Transverse colon (tissue), 4 donors: ENCODE measurements around the gene ERMARD. TPM values are rescaled to one million over a fixed set of nuclear protein-coding genes. Genes with fewer than 3 reads are reported as not detected.

Source experiments
- DNase-seq: peaks from one replicate; pipeline ENCODE4 v3.0.0-alpha.2; 2019
- H3K27ac ChIP-seq, 4 donors: fragments of 200-600 bp; sonication (generic); 2 replicates each; pipeline ENCODE4 v1.5.1; 2016 to 2018; ENCODE audit warnings: inconsistent platforms in 4 of 4
- H3K27me3 ChIP-seq: fragments of 200-600 bp; sonication (generic); 2 replicates; pipeline ENCODE4 v1.5.1; 2017; ENCODE audit warnings: inconsistent platforms
- H3K36me3 ChIP-seq, 4 donors: fragments of 200-600 bp; sonication (generic); 2 replicates each; pipeline ENCODE4 v1.5.1; 2017 to 2019; ENCODE audit warnings: inconsistent platforms in 4 of 4
- H3K4me1 ChIP-seq, 4 donors: fragments of 200-600 bp; sonication (generic); 2 replicates each; pipeline ENCODE4 v1.5.1; 2017 to 2020; ENCODE audit warnings: inconsistent platforms in 4 of 4
- H3K4me3 ChIP-seq, 4 donors: fragments of 200-600 bp; sonication (generic); 1 replicate in 1 of 4; 2 replicates in 3 of 4; pipeline versions ENCODE4 v1.5.1 to v1.6.1; 2017 to 2019; ENCODE audit warnings: inconsistent platforms in 4 of 4
- H3K9me3 ChIP-seq, 2 donors: fragments of 200-600 bp; sonication (generic); 2 replicates each; pipeline ENCODE4 v1.5.1; 2017 to 2019; ENCODE audit warnings: inconsistent platforms in 2 of 2
- EP300 ChIP-seq: sonication (generic); formaldehyde crosslinking; IDR thresholded peaks from one replicate; pipeline ENCODE4 v1.6.1; 2017; ENCODE audit warnings: antibody characterized with exemption, low read depth
- POLR2A ChIP-seq: fragments of 450-650 bp; IDR thresholded peaks from one replicate; pipeline ENCODE4 v1.6.1; 2016; ENCODE audit warnings: antibody characterized with exemption, mild to moderate bottlenecking, moderate library complexity
- POLR2AphosphoS5 ChIP-seq, 3 donors: sonication (generic); formaldehyde crosslinking; IDR thresholded peaks; one replicate each; pipeline ENCODE4 v1.6.1; 2016; ENCODE audit warnings: antibody characterized with exemption in 3 of 3
- WGBS, 2 donors: methylation state at CpG; one replicate each; pipeline ENCODE4 v1.1.5; 2018; ENCODE audit warnings: low coverage in 1 of 2; 5-methylcytosine and 5-hydroxymethylcytosine counted together
- in situ Hi-C, 4 donors: fragments of 200-750 bp; cut with MboI; loops; one replicate each; pipeline versions ENCODE4 v1.15.0 to v1.15.1; 2017; ENCODE audit warnings: low sequenced_read_pairs in 3 of 4, low pct_ligation_motif_present in 1 of 4, low pct_unique_long_range_greater_than_20kb in 1 of 4
- intact Hi-C: fragments of 100-400 bp; cut with DNase I; formaldehyde crosslinking; loops from one replicate; pipeline ENCODE4 v1.15.1; 2023; ENCODE audit warnings: low total_unique reads
- total RNA-seq, 4 donors: library from RNA; depleted of rRNA; stranded (reverse); fragments of >200 nt; gene quantifications; one replicate each; pipeline ENCODE4 v1.1.0, GENCODE V29; 2016
- TF ChIP-seq, protein P1 (sequence below), 5 experiments: fragments of 200-600 bp in 3 of 5; fragments of 450-650 bp in 2 of 5; sonication (generic) in 3 of 5; IDR thresholded peaks; 1 replicate in 2 of 5; 2 replicates in 3 of 5; pipeline ENCODE4 v1.5.1; 2016 to 2017; ENCODE audit warnings: antibody characterized with exemption in 5 of 5, inconsistent platforms in 3 of 5, mild to moderate bottlenecking in 2 of 5, moderate library complexity in 1 of 5

ERMARD gene
- total RNA-seq, 4 donors from 2014 or later = 15.7 to 29.5 (median 20.8) TPM

DNA sequence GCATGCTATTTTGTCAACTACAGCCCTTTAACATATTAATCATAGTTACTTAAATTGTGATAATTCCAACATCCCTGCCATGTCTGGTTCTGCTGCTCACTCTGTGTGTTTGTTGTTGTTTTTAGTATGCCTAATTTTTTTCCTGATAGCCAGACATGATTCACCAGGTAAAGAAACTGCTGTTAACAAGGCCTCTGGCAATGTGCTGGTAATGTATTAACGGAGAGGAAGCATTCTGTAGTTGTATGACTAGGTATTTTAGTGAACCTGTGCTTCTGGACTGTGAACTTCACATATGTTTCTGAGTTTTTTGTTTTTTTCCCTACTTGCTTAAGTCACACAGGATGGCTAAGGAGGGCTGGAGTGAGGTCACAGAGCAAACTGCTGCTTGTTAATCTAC, 4.9 kb upstream of the ERMARD start:
- intact Hi-C loops = no loop called here
- 78 to 88% methylated on average over 1 of the region's 1 CpG for WGBS, 2 donors
- in situ Hi-C loops = no loop called here
- H3K4me1 ChIP-seq = peaks cover 3 to 15% (median 10%) of the 10 kb centered on the region in 4 donors
- H3K27me3 ChIP-seq = no peaks in the 10 kb centered on the region
- H3K4me3 ChIP-seq = no peak overlapping the region
- no peak for DNase-seq
- no peaks in the 10 kb centered on the region for H3K9me3 ChIP-seq
- H3K36me3 ChIP-seq = peaks cover 0 to 1% (median 0%) of the 10 kb centered on the region in 4 donors
- H3K27ac ChIP-seq = no peak overlapping the region
- TF ChIP-seq POLR2AphosphoS5 (IDR thresholded peaks at IDR 0.05) (no peak), POLR2A (no peak), EP300 (no peak)
- TF ChIP-seq, protein P1, sequence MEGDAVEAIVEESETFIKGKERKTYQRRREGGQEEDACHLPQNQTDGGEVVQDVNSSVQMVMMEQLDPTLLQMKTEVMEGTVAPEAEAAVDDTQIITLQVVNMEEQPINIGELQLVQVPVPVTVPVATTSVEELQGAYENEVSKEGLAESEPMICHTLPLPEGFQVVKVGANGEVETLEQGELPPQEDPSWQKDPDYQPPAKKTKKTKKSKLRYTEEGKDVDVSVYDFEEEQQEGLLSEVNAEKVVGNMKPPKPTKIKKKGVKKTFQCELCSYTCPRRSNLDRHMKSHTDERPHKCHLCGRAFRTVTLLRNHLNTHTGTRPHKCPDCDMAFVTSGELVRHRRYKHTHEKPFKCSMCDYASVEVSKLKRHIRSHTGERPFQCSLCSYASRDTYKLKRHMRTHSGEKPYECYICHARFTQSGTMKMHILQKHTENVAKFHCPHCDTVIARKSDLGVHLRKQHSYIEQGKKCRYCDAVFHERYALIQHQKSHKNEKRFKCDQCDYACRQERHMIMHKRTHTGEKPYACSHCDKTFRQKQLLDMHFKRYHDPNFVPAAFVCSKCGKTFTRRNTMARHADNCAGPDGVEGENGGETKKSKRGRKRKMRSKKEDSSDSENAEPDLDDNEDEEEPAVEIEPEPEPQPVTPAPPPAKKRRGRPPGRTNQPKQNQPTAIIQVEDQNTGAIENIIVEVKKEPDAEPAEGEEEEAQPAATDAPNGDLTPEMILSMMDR (IDR thresholded peaks at IDR 0.05) = no peak

DNA sequence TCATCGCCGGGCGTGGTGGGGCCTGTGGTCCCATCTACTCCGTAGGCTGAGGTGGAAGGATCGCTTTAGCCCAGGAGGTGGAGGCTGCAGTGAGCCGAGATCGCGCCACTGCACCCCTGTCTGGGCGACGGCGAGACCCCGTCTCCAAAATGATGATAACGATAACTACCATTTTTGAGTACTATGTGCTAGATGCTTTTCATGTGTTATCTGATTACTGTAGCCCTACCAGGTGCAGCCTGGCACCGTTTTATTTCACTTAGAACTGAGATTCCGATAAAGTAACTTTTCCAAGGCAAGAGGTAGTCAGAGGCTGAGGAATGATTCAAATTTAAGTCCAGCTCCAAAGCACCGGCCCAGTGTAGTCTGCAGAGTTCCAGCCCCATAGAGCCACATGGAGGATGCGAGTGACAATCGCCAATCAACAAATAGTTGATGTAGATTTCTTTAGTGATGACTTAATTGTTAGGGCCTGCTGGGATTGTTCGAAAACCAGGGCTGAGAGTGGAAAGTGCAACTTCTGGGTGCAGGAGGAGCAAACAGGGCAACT, 727 bp downstream of the ERMARD start:
- intact Hi-C loops (no loop called here), in situ Hi-C loops (no loop called here)
- 4 to 8% methylated on average over 4 to 19 of the region's 19 CpGs for WGBS, 2 donors
- Histone ChIP-seq H3K36me3 (peaks cover 0 to 6% (median 0%) of the 10 kb centered on the region in 4 donors), H3K4me3 (peak overlapping the region; percentile 61 to 94 (median 74)), H3K9me3 (no peaks in the 10 kb centered on the region), H3K4me1 (peaks cover 3 to 30% (median 19%) of the 10 kb centered on the region in 4 donors), H3K27me3 (no peaks in the 10 kb centered on the region), H3K27ac (peak overlapping the region; percentile 95 to 98 (median 96))
- no peak for DNase-seq
- TF ChIP-seq POLR2AphosphoS5 (IDR thresholded peaks at IDR 0.05) (no peak), POLR2A (no peak), EP300 (no peak)
- TF ChIP-seq, protein P1 (IDR thresholded peaks at IDR 0.05) = no peak

DNA sequence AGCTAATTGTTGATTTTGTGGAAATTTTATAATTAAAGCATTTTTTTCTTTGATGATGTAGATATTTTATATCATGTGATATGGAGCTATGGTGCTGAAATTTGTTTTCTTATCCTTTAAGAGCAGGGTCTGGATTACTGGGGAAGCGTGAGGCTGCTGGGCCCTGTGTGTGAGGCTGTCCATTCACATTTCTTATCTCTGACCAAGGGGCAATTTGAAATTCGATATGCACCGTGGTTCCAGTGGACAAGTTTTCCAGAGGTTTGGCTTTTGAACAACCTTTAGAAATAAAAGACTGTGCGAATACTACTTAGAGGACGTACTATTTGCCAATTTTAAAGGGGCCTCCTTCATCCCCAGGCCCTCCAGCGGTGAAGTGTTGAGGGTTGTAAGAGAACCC, 3.7 kb downstream of the ERMARD start:
- no peak overlapping the region for H3K27ac ChIP-seq
- peaks cover 3 to 23% (median 16%) of the 10 kb centered on the region in 4 donors for H3K4me1 ChIP-seq
- no peak overlapping the region for H3K4me3 ChIP-seq
- intact Hi-C loops = no loop called here
- H3K36me3 ChIP-seq = peaks cover 0 to 24% (median 7%) of the 10 kb centered on the region in 4 donors
- DNase-seq = no peak
- 93% methylated on average over 5 to 6 of the region's 6 CpGs for WGBS, 2 donors
- no peaks in the 10 kb centered on the region for H3K9me3 ChIP-seq
- TF ChIP-seq EP300 = no peak
- TF ChIP-seq, protein P1 (IDR thresholded peaks at IDR 0.05) = no peak
- no peak for TF ChIP-seq POLR2A
- TF ChIP-seq POLR2AphosphoS5 (IDR thresholded peaks at IDR 0.05) = no peak
- in situ Hi-C loops = no loop called here
- no peaks in the 10 kb centered on the region for H3K27me3 ChIP-seq

DNA sequence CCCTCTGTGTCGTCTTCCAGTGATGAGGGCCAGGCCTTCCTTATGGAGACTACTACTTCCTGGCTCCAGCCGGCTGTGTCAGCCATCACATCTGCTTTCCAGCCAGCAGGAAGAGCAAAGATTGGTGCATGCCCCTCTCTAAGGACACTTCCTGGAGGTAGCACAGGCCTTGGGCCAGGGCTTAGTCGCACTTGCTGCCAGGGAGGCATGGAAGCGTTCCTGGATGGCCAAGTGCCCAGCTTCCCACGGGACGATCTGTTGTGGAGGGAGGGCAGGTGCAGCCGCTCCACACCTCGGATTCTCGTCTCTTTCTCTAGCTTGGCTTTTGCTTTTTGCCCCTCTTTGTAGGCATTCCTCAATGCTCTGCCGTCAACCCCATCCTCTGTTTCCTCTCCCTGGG, 11.9 kb downstream of the ERMARD start:
- TF ChIP-seq, protein P1 (IDR thresholded peaks at IDR 0.05) = no peak
- TF ChIP-seq POLR2A (no peak), POLR2AphosphoS5 (IDR thresholded peaks at IDR 0.05) (no peak), EP300 (no peak)
- H3K4me1 ChIP-seq = no peaks in the 10 kb centered on the region
- intact Hi-C loops = no loop called here
- DNase-seq = no peak
- H3K4me3 ChIP-seq = no peak overlapping the region
- H3K27ac ChIP-seq = no peak overlapping the region
- H3K36me3 ChIP-seq = peaks cover 0 to 39% (median 16%) of the 10 kb centered on the region in 4 donors
- in situ Hi-C loops = no loop called here
- H3K27me3 ChIP-seq = no peaks in the 10 kb centered on the region
- H3K9me3 ChIP-seq = no peaks in the 10 kb centered on the region
- 78 to 80% methylated on average over 8 to 10 of the region's 10 CpGs for WGBS, 2 donors
